Naive thymus-derived CD4-positive, alpha-beta T cell (primary cell): ENCODE results near the gene SLF2. TPM values are rescaled to one million over a fixed set of nuclear protein-coding genes. Genes with fewer than 3 reads are reported as not detected.
A peak's percentile ranks its signal among the peaks of the same experiment; 100 is the strongest.
"Not testable (repeated sequence)": the region's sequence is repeated elsewhere in the genome, so short reads cannot be mapped to it uniquely, and the experiment has no call there.

Source experiments
- ATAC-seq: fragments of 150-1000 bp; cut with Tn5 transposase; 2 replicates; pipeline ENCODE4 v1.10.0; 2021; ENCODE audit warnings: mild to moderate bottlenecking, moderate library complexity
- CTCF ChIA-PET: fragments of 350-600 bp; sonication (Branson Sonifier 250); formaldehyde crosslinking; loops from one replicate; lab custom pipeline; 2021; ENCODE audit warnings: antibody characterized with exemption; lab: Charles Lee
- POLR2A ChIA-PET: fragments of 350-600 bp; sonication (Branson Sonifier 250); formaldehyde crosslinking; loops from one replicate; lab custom pipeline; 2021; ENCODE audit warnings: antibody characterized with exemption, inconsistent platforms; lab: Charles Lee
- DNase-seq, 9 donors: peaks; one replicate each; pipeline versions ENCODE4 v3.0.0 to v3.0.0-alpha.2; 2020 to 2022; ENCODE audit warnings: mixed read lengths in 1 of 9
- H3K27ac ChIP-seq: one replicate; pipeline ENCODE4 v1.7.0; 2013; ENCODE audit warnings: mild to moderate bottlenecking, low read depth, low read length, moderate library complexity
- H3K27me3 ChIP-seq, 2 donors: one replicate each; pipeline ENCODE4 v1.7.0; 2013; ENCODE audit warnings: low read length in 2 of 2, mild to moderate bottlenecking in 2 of 2, moderate library complexity in 2 of 2; ENCODE audit not compliant: control insufficient read depth in 2 of 2, insufficient read depth in 2 of 2
- H3K36me3 ChIP-seq, 3 experiments: 1 replicate in 2 of 3; 2 replicates in 1 of 3; pipeline ENCODE4 v1.7.0; 2013; ENCODE audit warnings: low read length in 3 of 3, mild to moderate bottlenecking in 3 of 3, moderate library complexity in 1 of 3; ENCODE audit not compliant: insufficient read depth in 3 of 3, control insufficient read depth in 2 of 3
- H3K4me1 ChIP-seq, 2 donors: one replicate each; pipeline ENCODE4 v1.7.0; 2013; ENCODE audit warnings: low read length in 2 of 2, mild to moderate bottlenecking in 2 of 2, moderate library complexity in 1 of 2; ENCODE audit not compliant: control insufficient read depth in 2 of 2, insufficient read depth in 2 of 2
- H3K4me3 ChIP-seq: 2 replicates; pipeline ENCODE4 v1.7.0; 2013; ENCODE audit warnings: mild to moderate bottlenecking, low read length
- H3K9me3 ChIP-seq, 3 experiments: 1 replicate in 2 of 3; 2 replicates in 1 of 3; pipeline ENCODE4 v1.7.0; 2013; ENCODE audit warnings: low read length in 3 of 3; ENCODE audit not compliant: control insufficient read depth in 2 of 3
- H3K27ac Mint-ChIP-seq, 9 donors: one replicate each; pipeline ENCODE4 v1.8.0; 2020 to 2022; ENCODE audit warnings: mixed read lengths in 9 of 9, mild to moderate bottlenecking in 8 of 9, moderate library complexity in 5 of 9, inconsistent platforms in 2 of 9
- H3K27me3 Mint-ChIP-seq, 5 donors: one replicate each; pipeline ENCODE4 v1.8.0; 2021 to 2022; ENCODE audit warnings: mixed read lengths in 5 of 5, mild to moderate bottlenecking in 1 of 5
- H3K36me3 Mint-ChIP-seq, 5 donors: one replicate each; pipeline ENCODE4 v1.8.0; 2020 to 2022; ENCODE audit warnings: mixed read lengths in 5 of 5, mild to moderate bottlenecking in 3 of 5, inconsistent platforms in 1 of 5
- H3K4me1 Mint-ChIP-seq, 7 donors: one replicate each; pipeline ENCODE4 v1.8.0; 2020 to 2022; ENCODE audit warnings: mixed read lengths in 7 of 7, mild to moderate bottlenecking in 3 of 7, inconsistent platforms in 1 of 7
- H3K4me3 Mint-ChIP-seq, 10 donors: one replicate each; pipeline ENCODE4 v1.8.0; 2020 to 2022; ENCODE audit warnings: mild to moderate bottlenecking in 10 of 10, mixed read lengths in 10 of 10, moderate library complexity in 6 of 10, inconsistent platforms in 2 of 10
- H3K9me3 Mint-ChIP-seq, 11 donors: one replicate each; pipeline ENCODE4 v1.8.0; 2020 to 2022; ENCODE audit warnings: mixed read lengths in 11 of 11, mild to moderate bottlenecking in 4 of 11, inconsistent platforms in 1 of 11, moderate library complexity in 1 of 11
- intact Hi-C, 2 donors: fragments of 100-400 bp; cut with micrococcal nuclease; formaldehyde crosslinking; loops; one replicate each; pipeline ENCODE4 v1.15.1; 2023
- polyA plus RNA-seq, 2 donors: library from polyadenylated mRNA; unstranded; fragments of 300-500 nt; fragmentation: Illumina TruSeq; gene quantifications; one replicate each; pipeline ENCODE4 v1.2.3, GENCODE V29; 2021
- total RNA-seq, 6 experiments: library from RNA in 5 of 6; stranded (reverse) in 5 of 6; gene quantifications; 1 replicate in 5 of 6; 2 replicates in 1 of 6; pipeline ENCODE4 v1.2.3 and lab custom pipeline; 2021 to 2026

SLF2 gene
- total and polyA plus RNA-seq, 7 experiments from 2014 or later = 10.9 to 43.7 (median 24.0) TPM

GRCh38 chr10:100879741-100880360 is 32.9 kb upstream of the SLF2 start:
- ATAC-seq (no peak), DNase-seq (no peak)
- CTCF ChIA-PET = interaction anchor here (0.6 kb wide), 2 partner anchors 17 to 534 kb away, joined by 4 to 5 read pairs; no protein-coding TSS in a partner anchor
- Histone ChIP-seq H3K4me1 (no peaks in the 10 kb centered on the region), H3K9me3 (no peaks in the 10 kb centered on the region), H3K27ac (no peak overlapping the region), H3K27me3 (no peaks in the 10 kb centered on the region), H3K36me3 (no peaks in the 10 kb centered on the region), H3K4me3 (no peak overlapping the region)
- Mint-ChIP-seq H3K27ac (no peak overlapping the region), H3K36me3 (no peaks in the 10 kb centered on the region), H3K9me3 (no peaks in the 10 kb centered on the region), H3K4me1 (peaks cover 0 to 6% (median 0%) of the 10 kb centered on the region in 7 donors), H3K4me3 (no peak overlapping the region), H3K27me3 (peaks cover 0 to 20% (median 8%) of the 10 kb centered on the region in 5 donors)
- POLR2A ChIA-PET = no interaction called here
- intact Hi-C loops = loop anchor here (2.0 kb wide), 2 partner anchors 209 to 317 kb away; no protein-coding TSS in a partner anchor

- DNase-seq = no peak
- POLR2A ChIA-PET = no interaction called here
These were observed 31.1 kb upstream of the SLF2 start for GRCh38 chr10:100881556-100882213.

GRCh38 chr10:100882252-100882651 is 30.5 kb upstream of the SLF2 start:
- ChIA-PET POLR2A (no interaction called here), CTCF (no interaction called here)
- H3K9me3 Mint-ChIP-seq = no peaks in the 10 kb centered on the region
- H3K4me3 ChIP-seq = no peak overlapping the region
- intact Hi-C loops = no loop called here
- no peaks in the 10 kb centered on the region for H3K4me1 ChIP-seq
- no peak for ATAC-seq
- no peaks in the 10 kb centered on the region for H3K9me3 ChIP-seq
- no peaks in the 10 kb centered on the region for H3K36me3 Mint-ChIP-seq
- H3K27me3 ChIP-seq = no peaks in the 10 kb centered on the region
- no peaks in the 10 kb centered on the region for H3K36me3 ChIP-seq
- no peak overlapping the region for H3K27ac Mint-ChIP-seq
- peaks cover 0 to 18% (median 7%) of the 10 kb centered on the region in 5 donors for H3K27me3 Mint-ChIP-seq
- DNase-seq = no peak
- H3K4me1 Mint-ChIP-seq = peaks cover 0 to 6% (median 0%) of the 10 kb centered on the region in 7 donors
- no peak overlapping the region for H3K27ac ChIP-seq
- H3K4me3 Mint-ChIP-seq = no peak overlapping the region

More at GRCh38 chr10:100881556-100882213, 31.1 kb upstream of the SLF2 start:
- intact Hi-C loops = no loop called here
- no peak for ATAC-seq
- no peak overlapping the region for H3K27ac ChIP-seq
- H3K36me3 ChIP-seq = no peaks in the 10 kb centered on the region
- Mint-ChIP-seq H3K9me3 (no peaks in the 10 kb centered on the region), H3K27me3 (peaks cover 0 to 18% (median 7%) of the 10 kb centered on the region in 5 donors), H3K4me3 (no peak overlapping the region), H3K4me1 (peaks cover 0 to 6% (median 0%) of the 10 kb centered on the region in 7 donors), H3K36me3 (no peaks in the 10 kb centered on the region), H3K27ac (peak overlapping the region in 3 of 9 donors; percentile 25 to 65 (median 44))
- no peak overlapping the region for H3K4me3 ChIP-seq
- no peaks in the 10 kb centered on the region for H3K4me1 ChIP-seq
- no peaks in the 10 kb centered on the region for H3K27me3 ChIP-seq
- CTCF ChIA-PET = no interaction called here
- H3K9me3 ChIP-seq = no peaks in the 10 kb centered on the region

GRCh38 chr10:100882671-100883311 is 30.0 kb upstream of the SLF2 start:
- Histone ChIP-seq H3K4me1 (no peaks in the 10 kb centered on the region), H3K9me3 (no peaks in the 10 kb centered on the region), H3K4me3 (no peak overlapping the region), H3K27ac (no peak overlapping the region), H3K36me3 (no peaks in the 10 kb centered on the region), H3K27me3 (no peaks in the 10 kb centered on the region)
- ChIA-PET CTCF (no interaction called here), POLR2A (no interaction called here)
- Mint-ChIP-seq H3K36me3 (no peaks in the 10 kb centered on the region), H3K27me3 (peaks cover 0 to 19% (median 7%) of the 10 kb centered on the region in 5 donors), H3K27ac (no peak overlapping the region), H3K9me3 (no peaks in the 10 kb centered on the region), H3K4me3 (no peak overlapping the region), H3K4me1 (peaks cover 0 to 6% (median 0%) of the 10 kb centered on the region in 7 donors)
- DNase-seq = no peak
- ATAC-seq = no peak
- intact Hi-C loops = no loop called here

GRCh38 chr10:100883312-100883821 is 29.4 kb upstream of the SLF2 start:
- Mint-ChIP-seq H3K27ac (no peak overlapping the region), H3K27me3 (peaks cover 0 to 16% (median 4%) of the 10 kb centered on the region in 5 donors), H3K9me3 (no peaks in the 10 kb centered on the region), H3K4me3 (no peak overlapping the region), H3K4me1 (peaks cover 0 to 6% (median 0%) of the 10 kb centered on the region in 7 donors), H3K36me3 (no peaks in the 10 kb centered on the region)
- DNase-seq (no peak), ATAC-seq (no peak)
- intact Hi-C loops = no loop called here
- Histone ChIP-seq H3K27ac (no peak overlapping the region), H3K36me3 (no peaks in the 10 kb centered on the region), H3K4me3 (no peak overlapping the region), H3K4me1 (no peaks in the 10 kb centered on the region), H3K27me3 (no peaks in the 10 kb centered on the region), H3K9me3 (no peaks in the 10 kb centered on the region)
- ChIA-PET CTCF (no interaction called here), POLR2A (no interaction called here)

GRCh38 chr10:100885611-100886010 is 27.2 kb upstream of the SLF2 start:
- intact Hi-C loops, H3K36me3 ChIP-seq, POLR2A ChIA-PET, H3K4me1 Mint-ChIP-seq, H3K9me3 ChIP-seq, H3K4me3 ChIP-seq, H3K4me1 ChIP-seq, DNase-seq, H3K27ac Mint-ChIP-seq, CTCF ChIA-PET, H3K4me3 Mint-ChIP-seq, H3K27me3 ChIP-seq, H3K36me3 Mint-ChIP-seq, H3K27ac ChIP-seq, ATAC-seq, H3K9me3 Mint-ChIP-seq: not testable (repeated sequence)
- H3K27me3 Mint-ChIP-seq = peaks cover 15 to 34% (median 16%) of the 10 kb centered on the region in 5 donors
